Activated naive CD4-positive, alpha-beta T cell treated with anti-CD3 and anti-CD28 coated beads, Interleukin-2, amount 50 U/mL, for 16 hours (primary cell): ENCODE measurements around the gene HIVEP3.
A peak's percentile ranks its signal among the peaks of the same experiment; 100 is the strongest.

Source experiments
- DNase-seq: peaks from one replicate; pipeline ENCODE4 v3.0.0-alpha.2; 2020

The HIVEP3 gene

DNA sequence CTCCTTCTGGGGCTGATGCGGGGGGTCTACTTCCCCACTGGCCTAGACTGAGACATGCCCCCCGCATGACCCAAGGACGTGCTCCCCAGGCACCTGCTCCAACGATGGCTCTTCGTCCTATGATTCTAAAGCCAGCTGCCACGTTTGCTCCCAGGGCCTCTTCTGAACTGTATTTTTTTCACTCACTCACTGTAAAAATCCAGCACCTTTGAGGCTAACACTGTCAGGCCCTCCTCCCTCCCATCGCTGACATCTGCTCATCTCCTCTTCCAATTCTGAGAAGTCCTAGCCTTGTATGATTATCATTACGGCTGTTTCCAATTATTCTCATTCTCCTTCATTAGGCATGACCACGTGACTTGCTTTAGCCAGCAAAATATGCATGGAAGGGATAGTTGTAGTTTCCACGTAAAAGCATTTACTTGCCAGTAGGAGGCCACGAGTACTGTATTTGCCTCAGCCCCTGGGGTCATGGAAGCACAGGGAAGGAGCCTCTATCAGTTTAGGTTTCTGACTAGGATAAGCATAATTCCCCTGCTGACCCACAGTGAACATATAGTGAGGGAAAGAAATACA lies 415.1 kb downstream of the HIVEP3 start:
- no peak for DNase-seq

DNA sequence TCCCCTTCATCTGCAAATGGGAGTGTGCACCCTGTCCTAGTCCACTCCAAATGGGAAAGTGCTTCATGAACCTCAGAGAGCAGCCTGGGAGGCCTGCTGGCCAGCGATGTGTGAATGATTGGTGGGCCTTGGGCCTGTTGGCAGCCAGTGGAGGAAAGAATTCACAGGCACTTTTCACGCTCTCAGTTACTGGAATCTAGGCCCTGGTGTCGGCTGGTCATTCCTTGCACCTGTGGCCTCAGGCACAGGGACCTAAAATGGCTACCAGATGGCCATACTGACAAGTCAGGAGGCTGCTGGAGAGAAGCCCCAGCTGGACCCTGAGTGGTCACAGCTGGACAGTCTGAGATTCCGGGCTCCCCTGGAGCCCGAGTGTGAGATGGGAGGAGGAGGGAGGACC lies 415.8 kb downstream of the HIVEP3 start:
- DNase-seq = no peak

DNA sequence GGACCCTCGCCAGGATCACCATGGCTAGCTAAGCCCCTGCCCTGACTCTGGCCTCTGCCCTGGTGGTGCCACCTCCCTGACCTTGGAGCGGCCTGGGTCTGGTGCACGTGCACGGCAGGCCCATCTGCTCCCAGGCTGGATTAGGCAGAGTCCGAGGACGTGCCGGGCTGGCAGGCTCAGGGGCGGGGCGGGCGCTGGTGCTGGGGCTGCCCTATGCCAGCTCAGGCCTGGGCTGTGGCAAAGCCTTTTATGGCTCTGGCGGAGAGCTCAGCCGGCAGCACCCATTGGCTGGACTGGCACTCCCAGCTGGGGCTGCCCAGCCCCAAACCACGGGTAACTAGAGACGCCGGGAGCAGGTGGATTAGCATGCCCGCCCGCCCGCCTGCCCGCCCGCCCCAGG lies 417.1 kb downstream of the HIVEP3 start:
- no peak for DNase-seq

DNA sequence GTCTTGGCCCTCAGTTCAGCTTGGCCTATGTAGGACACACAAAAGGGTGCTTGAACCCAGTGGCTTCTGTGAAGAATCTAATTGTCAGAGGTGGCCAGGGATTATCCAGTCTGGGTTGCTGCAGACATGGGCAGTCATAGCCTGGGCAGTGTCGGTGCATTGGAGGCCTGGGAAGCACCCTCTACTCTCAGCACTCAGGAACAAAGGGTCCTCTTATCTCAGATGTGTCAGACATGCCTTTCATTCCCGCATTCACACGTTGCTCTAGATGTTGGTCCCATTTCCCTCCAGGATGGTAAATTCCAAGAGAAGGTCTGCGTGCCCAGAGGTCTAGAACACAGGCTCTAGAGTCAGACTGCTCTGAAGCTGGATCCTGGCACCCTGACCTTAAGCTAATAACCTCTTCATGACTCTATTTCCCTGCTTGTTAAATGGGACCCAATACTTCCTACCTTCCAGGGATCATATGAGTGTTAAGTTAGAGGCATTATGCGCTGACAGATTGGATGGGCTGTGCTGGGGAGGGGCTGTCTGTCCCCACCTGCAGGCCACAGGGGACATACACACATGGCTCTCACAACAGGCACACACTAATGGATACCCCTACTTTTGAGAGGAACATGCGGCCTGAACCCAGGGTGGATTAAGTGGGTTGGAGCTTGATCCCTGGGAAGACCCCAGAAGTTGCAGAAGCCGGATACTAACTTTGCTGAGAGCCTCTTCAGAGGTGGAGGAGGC lies 417.8 kb downstream of the HIVEP3 start:
- DNase-seq = no peak

DNA sequence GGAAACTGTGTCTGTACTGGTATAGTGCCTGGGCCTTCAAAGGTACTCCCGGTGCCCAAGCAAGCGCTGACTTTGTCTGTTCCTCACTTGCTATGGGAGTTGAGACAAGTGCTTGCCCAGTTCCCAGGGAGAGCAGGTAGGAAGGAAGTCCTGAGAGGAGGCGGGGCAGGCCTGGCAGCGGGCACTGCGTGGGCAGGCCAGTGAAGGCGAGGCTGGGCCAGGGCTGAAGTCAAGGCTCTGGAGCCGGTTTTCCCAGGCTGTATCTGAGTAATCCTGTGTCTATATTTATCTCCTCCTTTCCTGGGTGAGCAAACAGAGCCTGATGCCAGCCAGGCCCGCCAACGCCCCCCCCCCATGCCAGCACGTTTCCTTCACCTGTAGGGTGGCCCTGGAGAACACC lies 418.3 kb downstream of the HIVEP3 start:
- no peak for DNase-seq

DNA sequence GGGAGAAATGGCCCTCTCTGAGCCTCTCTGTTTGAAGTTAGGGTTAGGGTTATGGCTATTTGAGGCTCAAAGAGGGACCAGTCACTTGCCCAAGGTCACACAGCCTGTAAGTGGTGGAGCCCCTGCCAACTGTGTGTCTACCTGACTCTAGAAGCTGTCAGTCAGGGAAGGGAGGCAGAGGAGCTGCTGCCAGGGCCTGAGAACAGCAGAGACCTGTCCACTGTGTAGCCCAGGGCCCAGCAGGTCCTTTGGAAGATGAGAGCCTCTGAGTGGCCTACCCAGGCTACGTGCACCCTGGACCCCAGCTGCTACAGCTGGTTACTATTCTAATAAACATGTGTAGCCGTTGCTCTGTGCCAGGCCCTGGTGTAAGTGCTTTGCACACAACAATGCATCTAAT lies 419.1 kb downstream of the HIVEP3 start:
- DNase-seq = no peak

DNA sequence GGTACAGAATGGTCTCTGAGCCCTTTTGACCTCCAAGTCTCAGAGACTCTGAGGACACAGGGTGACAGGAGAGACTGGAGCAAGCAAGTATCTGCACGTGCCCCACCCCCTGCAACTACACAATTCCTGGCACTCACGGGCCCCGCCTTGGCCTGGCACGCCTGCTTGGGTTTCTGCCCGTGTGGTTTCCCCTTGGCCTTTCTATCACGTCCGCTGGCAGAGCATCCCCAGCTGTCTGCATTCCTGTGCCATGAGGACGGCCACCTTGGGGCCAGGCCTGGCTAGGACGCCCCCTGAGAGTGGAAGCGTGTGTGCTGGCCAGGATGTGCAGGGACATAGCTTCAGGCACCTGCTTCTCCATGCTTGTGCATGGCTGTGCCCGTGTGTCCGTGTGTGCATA lies 419.9 kb downstream of the HIVEP3 start:
- no peak for DNase-seq

DNA sequence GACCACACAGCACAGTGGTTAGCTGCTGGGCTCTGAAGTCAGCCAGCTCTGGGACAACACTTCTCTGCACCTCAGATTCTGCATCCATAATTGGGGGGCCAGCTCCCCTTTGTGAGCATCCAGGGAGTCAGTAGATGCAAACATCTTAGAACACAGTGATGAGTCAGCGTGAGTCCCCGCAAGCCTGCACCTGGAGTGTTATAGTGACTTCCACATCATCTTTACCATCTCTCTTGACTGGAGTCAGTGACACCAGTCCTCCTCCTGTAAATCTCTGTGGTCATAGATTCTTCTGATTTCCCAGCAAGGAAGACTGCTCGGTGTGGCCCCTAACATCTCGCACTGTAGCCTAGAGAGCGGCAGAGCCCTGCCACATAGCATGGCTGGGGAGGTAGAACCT lies 420.3 kb downstream of the HIVEP3 start:
- no peak for DNase-seq

DNA sequence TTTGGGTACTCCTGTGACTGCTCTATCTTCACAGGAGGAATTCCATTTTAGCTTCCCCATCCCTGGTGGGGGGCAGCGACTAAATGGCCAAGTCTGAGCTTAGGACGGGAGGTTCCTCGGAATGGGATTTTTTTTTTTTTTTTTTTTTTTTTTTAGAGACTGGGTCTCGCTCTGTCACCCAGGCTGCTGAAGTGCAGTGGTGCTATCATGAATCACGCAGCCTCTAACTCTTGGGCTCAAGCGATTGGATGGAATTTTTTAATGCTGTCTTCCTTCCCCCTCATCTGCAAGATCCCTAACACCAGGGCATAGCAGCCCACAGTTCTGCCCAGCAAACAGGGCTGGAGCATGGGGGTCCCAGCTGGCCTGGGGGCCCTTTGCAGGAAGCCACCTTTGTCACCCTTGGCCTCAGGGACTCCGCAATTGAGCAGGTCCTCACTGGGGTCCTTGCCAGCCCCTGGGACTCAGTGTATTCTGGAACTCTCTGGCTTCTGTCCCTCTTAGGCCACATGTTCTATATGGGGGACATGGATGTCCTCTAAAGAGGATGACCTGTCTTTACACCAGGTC lies 421.2 kb downstream of the HIVEP3 start:
- no peak for DNase-seq

DNA sequence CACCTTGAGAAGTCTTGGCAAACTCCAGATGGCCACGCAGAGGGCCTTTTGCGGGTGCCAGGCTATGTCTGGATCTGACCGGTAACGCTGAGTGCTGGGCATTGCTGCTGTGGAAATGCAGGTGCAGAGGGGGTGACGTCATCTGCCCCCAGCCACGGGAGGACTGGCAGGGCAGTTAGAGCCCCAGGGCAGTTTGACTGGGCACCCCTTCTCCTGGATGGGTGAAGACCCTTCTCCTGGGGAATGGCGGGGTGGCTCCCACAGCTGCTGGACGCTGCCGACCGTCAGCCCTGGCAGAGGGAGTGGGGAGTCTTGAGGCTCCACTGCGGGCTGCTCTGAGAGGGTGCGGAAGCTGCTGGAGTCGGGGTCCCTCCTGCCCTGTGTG lies 421.7 kb downstream of the HIVEP3 start:
- no peak for DNase-seq

DNA sequence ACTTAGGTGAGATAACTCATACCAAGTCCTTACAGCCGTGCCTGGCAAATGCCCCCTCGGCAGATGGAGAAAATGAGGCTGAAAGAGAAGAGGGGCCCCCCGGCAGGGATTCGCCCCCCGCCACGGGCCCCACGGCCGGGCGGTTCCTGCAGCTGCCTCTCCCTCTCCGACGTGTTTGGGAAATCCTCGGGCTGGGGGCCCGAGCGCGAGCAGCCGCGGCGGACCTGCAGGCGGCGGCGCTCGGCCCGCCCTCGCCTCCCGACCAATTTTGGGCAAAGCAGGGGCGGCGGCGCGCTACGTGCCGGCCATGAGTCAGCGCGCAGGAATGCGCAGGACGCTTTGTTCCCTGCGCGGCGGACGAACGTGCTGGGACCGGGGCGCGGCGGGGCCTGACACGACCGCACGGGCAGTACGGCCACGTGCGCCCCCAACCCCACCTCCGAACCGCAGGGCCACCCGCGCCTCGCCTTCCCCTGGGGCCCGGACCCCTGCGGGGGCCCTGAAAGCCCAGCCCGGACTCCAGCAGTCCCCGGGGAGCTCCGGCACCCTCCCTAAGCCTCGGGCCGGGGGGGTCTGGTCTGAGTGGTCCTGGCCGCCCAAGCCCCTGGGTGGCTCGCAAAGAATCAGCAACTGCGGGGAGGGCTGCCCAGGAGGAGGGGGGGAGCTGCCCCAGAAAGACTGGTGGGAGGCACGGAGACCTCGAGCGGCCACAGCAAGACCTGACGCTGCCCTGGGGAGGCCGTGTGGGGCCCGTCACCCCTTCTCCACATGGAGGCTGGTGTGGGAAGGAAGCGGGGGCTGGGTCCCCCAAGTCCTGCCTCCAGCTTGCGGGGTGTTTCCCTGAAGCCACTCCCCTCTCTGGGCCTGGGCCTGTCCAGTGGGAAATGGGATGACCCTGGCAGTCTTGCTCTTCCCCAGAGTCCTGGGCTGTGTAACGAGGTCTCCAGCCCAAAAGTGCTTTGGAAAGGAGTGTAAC lies 422.4 kb downstream of the HIVEP3 start:
- peak; percentile 45 for DNase-seq

DNA sequence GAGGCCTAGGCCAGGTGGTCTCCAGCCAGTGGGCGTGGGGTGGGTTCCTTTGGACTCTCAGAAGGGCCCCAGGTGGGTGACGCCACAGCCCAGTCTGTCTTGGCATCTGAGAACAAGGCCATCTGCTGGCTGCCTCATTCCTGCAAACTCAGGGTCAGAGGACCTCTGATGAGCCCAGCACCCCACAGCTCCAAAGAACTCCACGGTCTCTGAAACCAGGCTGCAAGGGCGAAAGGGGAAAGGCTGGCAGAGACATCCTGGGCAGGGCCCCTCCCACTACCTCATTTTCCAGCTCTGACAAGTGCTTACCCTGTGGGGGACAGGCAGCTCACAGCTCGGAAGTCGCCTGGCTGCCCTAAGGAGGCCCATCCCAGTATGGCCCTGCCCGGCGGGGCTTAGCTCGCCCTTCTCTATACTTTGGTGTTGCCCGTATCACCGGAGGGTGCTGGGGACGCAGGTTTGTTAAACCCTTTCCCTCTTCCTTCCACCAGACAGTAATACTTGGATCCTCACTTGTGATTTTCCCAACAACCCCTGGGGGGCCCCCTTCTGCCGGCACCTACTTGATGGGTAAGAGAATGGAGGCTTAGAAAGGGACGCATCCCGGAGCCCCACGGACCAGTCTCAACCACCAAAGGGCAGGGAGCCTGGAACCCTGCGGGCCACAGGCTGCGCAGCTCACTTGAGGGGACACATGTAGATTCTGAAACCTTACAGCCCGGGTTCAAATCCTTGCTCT lies 423.3 kb downstream of the HIVEP3 start:
- no peak for DNase-seq

DNA sequence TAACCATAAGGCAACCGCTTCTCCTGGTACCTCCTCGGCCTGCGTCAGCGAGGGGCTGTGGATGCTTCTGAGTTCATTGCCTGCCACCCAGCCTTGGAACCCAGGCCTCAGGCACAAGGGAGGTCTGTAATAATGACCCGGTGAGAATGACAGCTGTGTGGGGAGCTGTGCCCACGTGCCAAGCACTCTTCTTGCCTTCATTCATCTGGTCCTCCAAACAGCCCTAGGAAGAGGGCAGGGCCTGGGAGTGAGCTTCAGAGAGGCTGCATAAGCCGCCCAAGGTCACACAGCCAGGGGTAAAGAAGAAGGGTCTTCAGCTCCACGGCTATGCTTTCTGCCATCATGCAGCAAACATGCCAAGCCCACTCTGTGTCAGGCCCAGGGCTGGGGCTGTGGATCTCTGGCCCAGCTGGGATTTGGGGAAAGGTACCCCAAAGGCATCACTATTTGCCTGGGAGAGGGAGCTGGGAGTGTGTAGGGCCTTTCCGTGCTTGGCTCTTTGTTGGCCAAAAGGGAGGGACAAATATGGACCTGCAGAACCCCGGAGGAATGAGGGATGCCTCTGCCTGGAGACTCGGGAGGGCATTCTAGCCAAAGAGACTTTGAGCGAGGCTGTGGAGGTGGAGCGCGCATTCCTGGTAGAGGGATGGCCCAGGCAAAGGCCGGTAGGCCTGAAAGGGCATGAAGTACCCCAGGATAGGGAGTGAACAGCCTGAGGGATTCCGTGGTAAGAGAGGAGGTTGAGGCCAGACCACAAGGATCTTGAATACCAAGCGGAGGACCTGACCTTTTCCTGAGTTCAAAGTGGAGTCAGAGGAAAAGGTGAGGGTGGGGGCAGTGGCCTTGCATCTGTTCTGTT lies 424.1 kb downstream of the HIVEP3 start:
- no peak for DNase-seq

DNA sequence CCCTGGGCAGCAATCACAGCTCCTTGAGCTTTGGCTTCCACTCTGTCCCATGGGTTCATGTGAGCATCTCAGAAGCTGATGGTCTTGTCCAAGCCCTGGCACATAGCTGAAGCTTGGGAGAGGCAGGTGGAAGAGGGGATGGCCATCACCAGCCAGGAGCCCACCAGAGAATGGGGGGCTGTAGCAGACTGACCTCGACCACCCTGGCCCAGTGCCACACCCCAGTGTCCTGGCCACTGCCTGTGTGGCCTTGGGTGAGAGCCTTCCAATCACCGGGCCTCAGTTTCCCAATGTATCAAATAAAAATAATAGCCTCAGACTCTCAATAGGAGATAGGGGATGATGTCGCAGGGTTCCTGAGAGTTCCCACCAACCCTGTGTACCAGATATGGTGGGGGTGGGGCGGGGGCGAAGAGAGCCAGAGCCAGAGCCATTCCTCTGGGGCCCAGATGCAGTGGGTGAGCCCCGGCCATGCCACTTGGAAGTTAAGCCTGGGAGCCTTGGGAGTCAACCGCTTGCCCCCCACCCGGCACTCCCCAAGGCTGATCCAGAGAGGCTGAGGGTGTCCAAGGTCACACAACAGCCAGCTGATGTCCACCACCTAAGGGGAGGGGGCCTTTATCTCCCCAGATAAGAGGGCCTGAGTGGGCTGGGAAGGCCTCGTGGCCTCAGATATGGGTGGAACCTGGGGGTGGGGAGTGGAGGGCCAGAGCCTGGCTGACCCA lies 424.9 kb downstream of the HIVEP3 start:
- no peak for DNase-seq

DNA sequence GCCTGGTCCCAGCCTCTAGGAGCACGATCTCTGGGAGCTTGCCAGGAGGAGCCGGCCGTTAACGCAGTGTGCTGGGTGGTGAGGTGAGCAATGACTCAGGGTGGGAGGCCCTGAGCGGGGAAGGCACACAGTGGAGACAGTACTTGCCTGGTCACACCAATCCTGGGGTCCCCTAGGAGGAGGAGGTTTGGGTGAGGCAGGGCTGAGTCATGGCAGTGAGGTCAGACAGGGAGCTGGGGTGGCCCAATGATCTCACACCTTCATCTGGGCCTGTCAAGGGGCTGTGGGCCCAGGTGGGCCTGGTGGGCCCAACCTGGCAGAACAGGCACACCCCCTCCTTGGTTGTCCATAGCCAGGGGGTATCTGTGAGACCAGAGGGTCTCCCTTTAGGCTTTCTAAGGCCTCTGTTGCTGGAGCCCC lies 425.6 kb downstream of the HIVEP3 start:
- DNase-seq = no peak

DNA sequence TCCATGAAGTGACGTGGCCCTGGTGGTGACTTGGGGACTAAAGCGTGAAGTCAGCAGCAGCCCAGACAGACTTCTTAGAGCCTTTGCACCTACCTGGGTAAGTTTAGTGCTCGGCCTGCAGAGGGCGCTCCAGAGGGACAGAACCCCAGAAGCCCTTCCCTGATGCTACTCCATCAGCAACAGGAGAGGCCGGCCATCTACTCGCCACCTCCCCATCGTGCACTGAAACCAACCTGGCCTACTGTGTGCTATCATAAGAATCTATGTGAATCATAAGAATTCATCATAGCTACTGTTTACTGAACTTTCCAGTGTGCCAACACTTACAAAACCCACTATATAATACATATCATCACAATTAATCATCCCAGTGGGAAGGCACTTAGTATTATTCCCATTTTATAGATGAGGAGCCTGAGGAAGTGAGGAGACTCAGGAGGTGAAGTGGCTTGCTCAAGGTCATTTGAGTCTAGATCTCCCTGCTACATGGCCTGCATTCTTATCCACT lies 426.3 kb downstream of the HIVEP3 start:
- DNase-seq = peak; percentile 50

DNA sequence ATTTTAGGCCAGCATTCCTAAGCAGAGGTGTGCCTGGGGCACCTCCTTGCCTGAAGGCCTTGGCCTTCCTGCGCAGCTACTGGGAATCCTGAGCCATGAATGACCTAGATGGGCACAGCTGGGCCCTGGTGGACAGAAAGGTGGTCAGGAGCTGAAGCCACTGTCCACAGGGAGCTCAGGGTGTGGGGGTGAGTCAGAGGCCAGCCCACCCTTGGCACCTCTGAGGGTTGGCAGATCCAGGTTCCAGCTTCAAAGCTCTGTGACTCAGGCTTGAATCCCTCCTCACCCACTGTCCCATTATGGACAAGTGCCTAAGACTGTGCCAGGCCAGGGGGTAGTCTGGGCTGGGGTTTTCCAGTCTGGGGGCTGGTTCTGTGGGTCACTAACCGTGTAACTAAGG lies 427.8 kb downstream of the HIVEP3 start:
- no peak for DNase-seq

DNA sequence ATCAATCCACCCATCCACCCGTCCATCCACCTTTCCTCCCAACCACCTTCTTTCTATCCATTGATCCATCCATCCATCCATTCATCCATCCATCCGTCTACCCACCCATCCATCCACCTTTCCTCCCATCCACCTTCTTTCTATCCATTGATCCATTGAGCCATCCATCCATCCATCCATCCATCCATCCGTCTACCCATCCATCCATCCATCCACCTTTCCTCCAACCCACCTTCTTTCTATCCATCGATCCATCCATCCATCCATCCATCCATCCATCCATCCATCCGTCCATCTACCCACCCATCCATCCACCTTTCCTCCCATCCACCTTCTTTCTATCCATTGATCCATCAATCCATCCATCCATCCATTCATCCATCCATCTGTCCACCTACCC lies 429.2 kb downstream of the HIVEP3 start:
- no peak for DNase-seq

DNA sequence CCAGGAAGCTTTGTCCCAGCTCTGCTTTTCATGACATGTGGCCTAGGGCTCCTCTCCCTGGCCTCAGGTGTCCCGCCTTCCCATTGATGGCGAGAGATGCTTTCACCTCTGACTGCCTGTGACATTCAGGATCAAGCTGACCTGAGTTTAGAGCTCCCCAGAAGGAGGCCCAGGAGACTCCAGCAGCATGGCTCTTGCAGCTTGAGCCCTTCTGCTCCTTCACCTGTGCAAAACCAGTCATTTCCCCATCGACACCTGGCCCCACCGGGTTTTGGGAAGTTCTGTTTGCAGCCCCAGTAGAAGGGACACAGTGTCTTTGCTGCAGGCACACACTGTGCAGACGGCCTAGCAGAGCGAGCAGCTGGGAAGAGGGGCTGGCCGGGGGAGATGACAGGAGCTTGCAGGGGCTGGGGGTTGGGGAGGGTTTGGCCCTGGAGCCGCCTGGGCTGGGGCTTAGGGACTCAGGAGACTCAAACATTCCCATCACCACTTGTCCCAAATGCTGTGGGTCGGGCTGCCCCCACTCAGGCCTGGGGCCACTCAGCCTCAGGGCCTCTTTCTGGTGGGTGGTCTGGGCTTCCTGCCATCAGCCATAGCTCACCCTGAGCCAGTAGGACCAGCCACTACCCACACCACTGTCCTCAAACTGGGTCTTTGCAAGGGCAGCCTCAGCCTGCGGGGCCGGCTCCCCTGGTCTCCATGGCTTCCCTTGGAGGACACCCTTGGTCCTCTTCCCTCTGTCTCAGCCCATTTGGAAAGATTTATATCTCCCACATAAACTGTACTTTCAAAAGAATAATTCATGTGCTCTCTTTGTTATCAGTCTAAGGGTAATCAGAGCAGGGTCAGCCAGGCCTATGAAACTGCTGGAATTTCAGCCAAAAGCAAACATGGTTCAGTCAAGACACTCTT lies 430.4 kb downstream of the HIVEP3 start:
- DNase-seq = no peak
